Measurements from ENCODE around the gene CNTN4.

CNTN4 gene

GRCh38 chr3:2535206-2535605 is 436.5 kb downstream of the CNTN4 start:
- no peak for TF ChIP-seq CTCF (IDR thresholded peaks at IDR 0.05; ENCODE audit: insufficient read depth, low read length, poor library complexity, severe bottlenecking)
- Histone ChIP-seq H3K36me3 (ENCODE audit: control insufficient read depth, insufficient read depth, low read length) (no peaks in the 10 kb centered on the region), H3K27me3 (replicated peaks; ENCODE audit: control insufficient read depth, insufficient read depth, low read length) (no peaks in the 10 kb centered on the region), H3K4me3 (replicated peaks; ENCODE audit: low read depth, low read length) (peak overlapping the region; percentile 8; the same call in 1 of the 2 replicates)
- DNase-seq (ENCODE audit: extremely low read depth, insufficient read length), result peak; percentile 35

GRCh38 chr3:2536575-2536974 is 437.9 kb downstream of the CNTN4 start:
- no peaks in the 10 kb centered on the region for H3K36me3 ChIP-seq (ENCODE audit: control insufficient read depth, insufficient read depth, low read length)
- H3K27me3 ChIP-seq (replicated peaks; ENCODE audit: control insufficient read depth, insufficient read depth, low read length), result no peaks in the 10 kb centered on the region
- DNase-seq (ENCODE audit: extremely low read depth, insufficient read length), result no peak
- no peak overlapping the region for H3K4me3 ChIP-seq (replicated peaks; ENCODE audit: low read depth, low read length)
- no peak for TF ChIP-seq CTCF (IDR thresholded peaks at IDR 0.05; ENCODE audit: insufficient read depth, low read length, poor library complexity, severe bottlenecking)

- Histone ChIP-seq H3K27me3 (replicated peaks; ENCODE audit: control insufficient read depth, insufficient read depth, low read length) (no peaks in the 10 kb centered on the region), H3K36me3 (ENCODE audit: control insufficient read depth, insufficient read depth, low read length) (no peaks in the 10 kb centered on the region), H3K4me3 (replicated peaks; ENCODE audit: low read depth, low read length) (no peak overlapping the region)
- TF ChIP-seq CTCF (IDR thresholded peaks at IDR 0.05; ENCODE audit: insufficient read depth, low read length, poor library complexity, severe bottlenecking), result no peak
- no peak for DNase-seq (ENCODE audit: extremely low read depth, insufficient read length)
Measured at GRCh38 chr3:2540115-2540514, 441.4 kb downstream of the CNTN4 start.

GRCh38 chr3:2543247-2543646 is 444.6 kb downstream of the CNTN4 start:
- Histone ChIP-seq H3K4me3 (replicated peaks; ENCODE audit: low read depth, low read length) (no peak overlapping the region), H3K27me3 (replicated peaks; ENCODE audit: control insufficient read depth, insufficient read depth, low read length) (no peaks in the 10 kb centered on the region), H3K36me3 (ENCODE audit: control insufficient read depth, insufficient read depth, low read length) (no peaks in the 10 kb centered on the region)
- no peak for TF ChIP-seq CTCF (IDR thresholded peaks at IDR 0.05; ENCODE audit: insufficient read depth, low read length, poor library complexity, severe bottlenecking)
- no peak for DNase-seq (ENCODE audit: extremely low read depth, insufficient read length)

GRCh38 chr3:2544212-2544611 is 445.5 kb downstream of the CNTN4 start:
- TF ChIP-seq CTCF (IDR thresholded peaks at IDR 0.05; ENCODE audit: insufficient read depth, low read length, poor library complexity, severe bottlenecking), result no peak
- no peak overlapping the region for H3K4me3 ChIP-seq (replicated peaks; ENCODE audit: low read depth, low read length)
- no peak for DNase-seq (ENCODE audit: extremely low read depth, insufficient read length)
- H3K36me3 ChIP-seq (ENCODE audit: control insufficient read depth, insufficient read depth, low read length), result no peaks in the 10 kb centered on the region
- no peaks in the 10 kb centered on the region for H3K27me3 ChIP-seq (replicated peaks; ENCODE audit: control insufficient read depth, insufficient read depth, low read length)

GRCh38 chr3:2544718-2545117 is 446.1 kb downstream of the CNTN4 start:
- TF ChIP-seq CTCF (IDR thresholded peaks at IDR 0.05; ENCODE audit: insufficient read depth, low read length, poor library complexity, severe bottlenecking), result no peak
- no peaks in the 10 kb centered on the region for H3K36me3 ChIP-seq (ENCODE audit: control insufficient read depth, insufficient read depth, low read length)
- H3K4me3 ChIP-seq (replicated peaks; ENCODE audit: low read depth, low read length), result no peak overlapping the region
- no peak for DNase-seq (ENCODE audit: extremely low read depth, insufficient read length)
- no peaks in the 10 kb centered on the region for H3K27me3 ChIP-seq (replicated peaks; ENCODE audit: control insufficient read depth, insufficient read depth, low read length)

All from GM06990 (cell line).